ENCODE measurements around the gene BAIAP2L2.

BAIAP2L2 gene

GRCh38 chr22:38056969-38057891, 53.3 kb downstream of the BAIAP2L2 start, which contains the start of gene PICK1:
TSS of gene PICK1 (plus strand) at chr22:38057404. CDS start at chr22:38057810, 406 bp downstream.
- peak; percentile 95 to 97 for DNase-seq
- Histone ChIP-seq H3K4me3 (peak within 1 kb of the TSS; percentile 59 to 78), H3K27me3 (peaks cover 0 to 2% of the 10 kb centered on the region in 2 donors), H3K4me1 (peaks cover 0 to 23% (median 15%) of the 10 kb centered on the region in 4 donors), H3K27ac (peak within 1 kb of the TSS; percentile 92 to 93), H3K9me3 (no peaks in the 10 kb centered on the region), H3K36me3 (peaks cover 5 to 36% (median 7%) of the 10 kb centered on the region in 3 donors)
- peak in 1 of 2 experiments; percentile 17 for TF ChIP-seq CTCF (IDR thresholded peaks at IDR 0.05)
- intact Hi-C loops (cut with DNase I; ENCODE audit: low total_unique reads) = no loop called here

- peak; percentile 69 to 83 for DNase-seq
- H3K4me3 ChIP-seq = no peak overlapping the region
- H3K27me3 ChIP-seq = peaks cover 0 to 20% of the 10 kb centered on the region in 2 donors
- H3K36me3 ChIP-seq = no peaks in the 10 kb centered on the region
- H3K9me3 ChIP-seq = no peaks in the 10 kb centered on the region
- H3K4me1 ChIP-seq = peaks cover 0 to 17% (median 9%) of the 10 kb centered on the region in 4 donors
- H3K27ac ChIP-seq = no peak overlapping the region
- intact Hi-C loops (cut with DNase I; ENCODE audit: low total_unique reads) = loop anchor here (5.0 kb wide), 2 partner anchors 300 to 520 kb away; partner anchors contain the start of gene DMC1
- peak; percentile 78 to 90 for TF ChIP-seq CTCF (IDR thresholded peaks at IDR 0.05)
Measured at GRCh38 chr22:38051900-38052862, 58.3 kb downstream of the BAIAP2L2 start.

DNA sequence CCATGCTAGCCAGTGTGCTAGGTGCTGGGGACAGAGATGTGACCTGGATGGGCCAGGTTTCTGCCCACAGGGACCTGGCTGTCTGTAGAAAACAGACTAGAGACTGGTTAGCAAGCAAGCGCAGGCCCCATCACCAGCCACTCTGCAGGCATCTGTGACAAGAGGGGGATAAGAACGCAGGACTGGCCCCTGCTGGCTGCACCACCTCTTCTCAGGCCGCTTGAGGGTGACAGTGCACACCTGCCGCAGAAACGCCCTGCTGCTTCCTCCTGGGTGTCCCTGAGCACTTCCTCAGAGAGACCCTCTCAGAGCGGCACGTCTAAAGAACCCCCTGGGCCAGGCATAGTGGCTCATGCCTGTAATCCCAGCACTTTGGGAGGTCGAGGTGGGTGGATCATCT, 59.2 kb downstream of the BAIAP2L2 start:
- intact Hi-C loops (cut with DNase I; ENCODE audit: low total_unique reads) = loop anchor here (5.0 kb wide), 2 partner anchors 301 to 521 kb away; partner anchors contain the start of gene DMC1
- Histone ChIP-seq H3K27me3 (peaks cover 0 to 21% of the 10 kb centered on the region in 2 donors), H3K27ac (no peak overlapping the region), H3K9me3 (no peaks in the 10 kb centered on the region), H3K4me1 (peaks cover 0 to 9% (median 3%) of the 10 kb centered on the region in 4 donors), H3K4me3 (no peak overlapping the region), H3K36me3 (no peaks in the 10 kb centered on the region)
- no peak for TF ChIP-seq CTCF (IDR thresholded peaks at IDR 0.05)
- DNase-seq = no peak

GRCh38 chr22:38050720-38051119, 59.8 kb downstream of the BAIAP2L2 start:
- Histone ChIP-seq H3K27ac (no peak overlapping the region), H3K4me3 (no peak overlapping the region), H3K27me3 (peaks cover 0 to 22% of the 10 kb centered on the region in 2 donors), H3K4me1 (peaks cover 0 to 7% (median 3%) of the 10 kb centered on the region in 4 donors), H3K9me3 (no peaks in the 10 kb centered on the region), H3K36me3 (no peaks in the 10 kb centered on the region)
- intact Hi-C loops (cut with DNase I; ENCODE audit: low total_unique reads) = loop anchor here (5.0 kb wide), 2 partner anchors 302 to 522 kb away; partner anchors contain the start of gene DMC1
- DNase-seq = no peak
- no peak for TF ChIP-seq CTCF (IDR thresholded peaks at IDR 0.05)

All from tibial artery (tissue), 4 donors.